ENCODE data around the gene SLC39A10. TPM values are rescaled to one million over a fixed set of nuclear protein-coding genes. Genes with fewer than 3 reads are reported as not detected.

The SLC39A10 gene
- total and polyA plus RNA-seq, 2 donors (not counting 3 experiments of a cell fraction or from before 2014, with no cell fraction given) = 11.4 to 39.9 TPM

DNA sequence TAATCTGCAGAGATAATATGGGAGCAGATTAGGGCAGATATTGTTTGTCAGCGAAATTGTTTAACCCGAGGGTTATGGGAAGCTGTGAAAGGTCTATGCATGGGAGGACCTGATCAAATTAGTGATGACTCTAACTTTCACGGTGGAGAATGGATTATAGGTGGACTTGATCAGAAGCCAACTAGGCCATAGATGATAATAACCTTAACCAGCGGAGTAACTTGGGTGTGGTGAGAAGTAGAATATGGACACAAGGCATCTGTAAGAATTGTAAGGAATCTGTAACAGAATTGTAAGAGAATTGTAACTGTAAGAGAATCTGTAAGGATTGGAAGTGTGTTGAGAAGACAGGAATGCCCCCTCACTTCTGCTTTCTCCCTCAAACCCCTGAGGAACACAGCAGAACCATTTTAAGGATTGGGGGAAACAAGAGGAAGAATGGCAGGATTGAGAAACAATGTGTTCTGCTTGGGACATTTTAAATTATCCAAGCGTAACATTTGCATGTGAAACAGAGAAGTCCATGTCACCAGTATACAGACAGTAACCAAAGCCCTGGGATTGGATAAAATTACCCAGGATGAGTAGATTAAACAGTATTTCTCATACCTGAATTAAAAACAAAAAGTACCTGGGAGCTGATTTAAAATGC is 14.9 kb upstream of the SLC39A10 start:
- H3K27ac ChIP-seq (ENCODE audit: insufficient read depth, low read depth, low read length) = no peak overlapping the region

More for the DNA sequence above, 14.9 kb upstream of the SLC39A10 start:
- ChIA-PET POLR2A (no interaction called here), CTCF (interaction anchor here (0.7 to 1.9 kb wide), 2 partner anchors 18 to 98 kb away, joined by 4 to 6 read pairs; no protein-coding TSS in a partner anchor)
- no peak for DNase-seq (ENCODE audit: low read depth, low spot score)
- Histone ChIP-seq H3K4me3 (replicated peaks in 1 of 3; ENCODE audit: insufficient read depth in 1 of 3, low read depth in 1 of 3, low read length in 3 of 3) (no peak overlapping the region), H3K36me3 (ENCODE audit: control insufficient read depth in 2 of 2, extremely low read depth in 1 of 2, insufficient read depth in 2 of 2, low read length in 2 of 2) (no peaks in the 10 kb centered on the region), H3K9me1 (replicated peaks; ENCODE audit: control insufficient read depth, extremely low read depth, insufficient read depth, low read length) (no peaks in the 10 kb centered on the region), H2AFZ (ENCODE audit: low read depth, low read length) (no peak overlapping the region), H3K9ac (replicated peaks; ENCODE audit: extremely low read depth, insufficient read depth, low read length) (no peak overlapping the region), H4K20me1 (replicated peaks; ENCODE audit: control insufficient read depth, extremely low read depth, insufficient read depth, low read length) (no peaks in the 10 kb centered on the region), H3K9me3 (replicated peaks; ENCODE audit: control insufficient read depth, insufficient read depth, low read length) (no peaks in the 10 kb centered on the region), H3K27me3 (ENCODE audit: control insufficient read depth in 2 of 2, insufficient read depth in 2 of 2, low read length in 2 of 2) (peaks cover 0 to 1% of the 10 kb centered on the region in 2 experiments), H3K4me1 (ENCODE audit: control insufficient read depth, extremely low read depth, insufficient read depth, low read length) (no peaks in the 10 kb centered on the region), H3K79me2 (ENCODE audit: control insufficient read depth, insufficient read depth, low read length) (no peaks in the 10 kb centered on the region), H3K4me2 (ENCODE audit: insufficient read depth, low read length) (no peak overlapping the region)
- FAIRE-seq = no peak
- TF ChIP-seq JUN (IDR thresholded peaks at IDR 0.05; ENCODE audit: borderline replicate concordance, insufficient read depth, insufficient read length, low read depth) (no peak), EZH2 (IDR thresholded peaks at IDR 0.05; ENCODE audit: borderline replicate concordance, low read depth, low read length, severe bottlenecking) (no peak), POLR2A (IDR thresholded peaks at IDR 0.05; ENCODE audit: low read depth, low read length) (no peak), MAX (IDR thresholded peaks at IDR 0.05; ENCODE audit: insufficient read depth, insufficient read length) (no peak), FOS (IDR thresholded peaks at IDR 0.05; ENCODE audit: borderline replicate concordance, insufficient read depth, low read length) (no peak), POLR2AphosphoS5 (IDR thresholded peaks at IDR 0.05; ENCODE audit: insufficient read depth, low read depth, low read length) (no peak), MYC (IDR thresholded peaks at IDR 0.05; ENCODE audit: low read depth, low read length) (no peak), GATA2 (IDR thresholded peaks at IDR 0.05; ENCODE audit: insufficient read depth, insufficient read length, low read depth, low read length) (no peak)
- TF ChIP-seq, protein P1, sequence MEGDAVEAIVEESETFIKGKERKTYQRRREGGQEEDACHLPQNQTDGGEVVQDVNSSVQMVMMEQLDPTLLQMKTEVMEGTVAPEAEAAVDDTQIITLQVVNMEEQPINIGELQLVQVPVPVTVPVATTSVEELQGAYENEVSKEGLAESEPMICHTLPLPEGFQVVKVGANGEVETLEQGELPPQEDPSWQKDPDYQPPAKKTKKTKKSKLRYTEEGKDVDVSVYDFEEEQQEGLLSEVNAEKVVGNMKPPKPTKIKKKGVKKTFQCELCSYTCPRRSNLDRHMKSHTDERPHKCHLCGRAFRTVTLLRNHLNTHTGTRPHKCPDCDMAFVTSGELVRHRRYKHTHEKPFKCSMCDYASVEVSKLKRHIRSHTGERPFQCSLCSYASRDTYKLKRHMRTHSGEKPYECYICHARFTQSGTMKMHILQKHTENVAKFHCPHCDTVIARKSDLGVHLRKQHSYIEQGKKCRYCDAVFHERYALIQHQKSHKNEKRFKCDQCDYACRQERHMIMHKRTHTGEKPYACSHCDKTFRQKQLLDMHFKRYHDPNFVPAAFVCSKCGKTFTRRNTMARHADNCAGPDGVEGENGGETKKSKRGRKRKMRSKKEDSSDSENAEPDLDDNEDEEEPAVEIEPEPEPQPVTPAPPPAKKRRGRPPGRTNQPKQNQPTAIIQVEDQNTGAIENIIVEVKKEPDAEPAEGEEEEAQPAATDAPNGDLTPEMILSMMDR (IDR thresholded peaks at IDR 0.05; ENCODE audit: extremely low read depth in 1 of 2, insufficient read depth in 1 of 2, low read depth in 1 of 2, low read length in 2 of 2) = no peak
- no TSS peak for BruUV-seq (replicated peaks)
- intact Hi-C loops (cut with micrococcal nuclease) = no loop called here
- dilution Hi-C loops (cut with MboI; ENCODE audit: extremely low pct_ligation_motif_present, low sequenced_read_pairs) = no loop called here
